ENCODE measurements around the gene ZNF14.

DNA sequence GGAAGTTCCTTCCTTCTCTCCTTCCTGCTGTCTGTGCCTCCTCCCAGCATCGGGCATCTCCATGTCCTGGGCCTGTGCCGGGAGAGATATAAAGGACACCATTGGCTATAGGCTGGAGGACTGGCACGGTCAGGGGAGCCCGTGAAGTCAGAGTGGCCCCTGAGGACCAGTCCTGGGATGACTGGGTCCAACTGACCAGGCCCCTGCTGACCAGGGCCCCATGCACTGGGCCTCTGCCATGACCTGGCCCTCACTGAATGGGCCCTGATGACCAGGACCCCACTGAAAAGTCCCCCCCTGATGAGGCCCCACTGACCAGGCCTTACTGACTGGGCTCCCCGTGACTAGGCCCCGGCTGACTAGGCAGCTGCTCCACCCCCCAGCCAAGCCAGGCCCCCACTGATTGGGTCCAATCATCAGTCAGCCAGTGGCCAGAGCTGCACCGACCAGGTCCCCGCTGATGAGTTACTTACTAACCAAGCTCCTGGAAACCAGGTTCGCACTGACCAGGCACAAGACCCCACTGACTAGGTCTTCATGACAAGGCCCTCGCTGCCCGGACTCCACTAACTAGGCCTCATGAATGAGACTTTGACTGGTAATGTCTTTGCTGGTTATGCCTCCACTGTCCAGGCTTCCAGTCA lies 20.0 kb upstream of the ZNF14 start:
- TF ChIP-seq ZNF274 (IDR thresholded peaks at IDR 0.05; ENCODE audit: low read depth, low read length): no peak
- no peak for TF ChIP-seq SUZ12 (IDR thresholded peaks at IDR 0.05; ENCODE audit: extremely low read depth, insufficient read depth, insufficient read length)

Data from NT2/D1 (cell line).